HG03159 (cell line): ENCODE results near the gene LMX1B.

ENCODE experiments used
- ATAC-seq: cut with Tn5 transposase; IDR thresholded peaks from one replicate; pipeline ENCODE4 v1.9.1; 2021; ENCODE audit warnings: mild to moderate bottlenecking, moderate library complexity; ENCODE audit not compliant: unreplicated experiment

The LMX1B gene

GRCh38 chr9:126674365-126675146 is 60.8 kb downstream of the LMX1B start:
- no peak for ATAC-seq

DNA sequence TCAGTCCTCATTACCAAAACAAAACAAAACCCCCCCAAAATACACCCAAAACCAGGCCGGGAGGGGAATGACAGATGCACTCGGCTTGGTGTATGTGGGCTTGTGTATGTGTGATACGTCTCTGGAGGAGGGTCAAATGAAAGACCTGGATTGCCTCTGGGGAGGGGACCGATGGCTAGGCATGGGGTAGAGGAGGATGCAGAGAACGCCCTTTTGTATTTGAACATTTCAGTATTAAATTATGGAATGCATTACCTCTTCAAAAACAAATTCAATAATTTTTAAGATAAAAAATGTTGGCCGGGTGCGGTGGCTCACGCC is 61.4 kb downstream of the LMX1B start:
- ATAC-seq = no peak

- ATAC-seq = no peak
These were observed 62.5 kb downstream of the LMX1B start for GRCh38 chr9:126676102-126676684.

GRCh38 chr9:126676685-126677143 is 63.0 kb downstream of the LMX1B start:
- no peak for ATAC-seq

DNA sequence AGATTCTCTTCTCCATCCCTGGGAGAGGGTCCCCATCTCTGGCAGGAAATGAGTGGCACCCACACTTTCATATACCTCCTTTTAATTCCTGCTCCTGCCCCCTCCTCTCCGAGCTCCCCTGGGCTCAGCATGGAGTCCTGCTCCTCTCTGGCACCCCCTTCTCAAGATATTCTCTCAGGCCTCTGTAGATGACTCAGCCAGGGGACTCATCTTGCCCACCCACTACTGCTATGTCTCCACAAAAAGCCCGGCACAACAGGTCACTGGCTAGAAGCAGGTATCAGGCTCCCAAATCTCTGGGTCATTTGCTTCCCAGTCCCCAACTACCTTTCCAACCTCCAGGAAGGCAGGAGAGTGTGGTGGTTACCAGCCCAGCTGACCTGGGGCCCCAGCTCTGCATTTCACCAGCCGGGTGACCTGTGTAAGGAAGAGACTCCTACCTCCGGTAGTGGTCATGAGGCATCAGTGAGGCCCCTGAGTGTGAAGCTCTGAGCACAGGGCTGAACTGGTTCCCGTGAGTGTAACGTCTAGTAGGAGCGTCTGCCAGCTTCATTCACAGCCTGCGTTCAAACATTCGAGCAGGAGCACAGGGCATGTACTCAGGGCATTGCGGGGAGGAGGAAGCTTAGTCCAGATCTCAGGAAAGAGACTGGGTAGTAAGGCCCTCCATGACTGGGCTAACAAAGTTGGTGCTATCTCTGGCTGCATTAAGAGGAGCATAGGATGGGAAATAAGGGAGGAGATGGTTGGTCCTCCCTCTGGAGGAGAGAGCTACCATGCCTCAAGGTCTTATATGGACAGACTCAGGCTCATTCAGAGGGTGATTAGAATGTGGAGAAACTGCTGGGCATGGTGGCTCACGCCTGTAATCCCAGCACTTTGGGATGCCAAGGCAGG is 63.7 kb downstream of the LMX1B start:
- ATAC-seq = no peak

GRCh38 chr9:126678989-126679388 is 65.3 kb downstream of the LMX1B start:
- no peak for ATAC-seq

GRCh38 chr9:126681336-126681735 is 67.6 kb downstream of the LMX1B start:
- no peak for ATAC-seq

DNA sequence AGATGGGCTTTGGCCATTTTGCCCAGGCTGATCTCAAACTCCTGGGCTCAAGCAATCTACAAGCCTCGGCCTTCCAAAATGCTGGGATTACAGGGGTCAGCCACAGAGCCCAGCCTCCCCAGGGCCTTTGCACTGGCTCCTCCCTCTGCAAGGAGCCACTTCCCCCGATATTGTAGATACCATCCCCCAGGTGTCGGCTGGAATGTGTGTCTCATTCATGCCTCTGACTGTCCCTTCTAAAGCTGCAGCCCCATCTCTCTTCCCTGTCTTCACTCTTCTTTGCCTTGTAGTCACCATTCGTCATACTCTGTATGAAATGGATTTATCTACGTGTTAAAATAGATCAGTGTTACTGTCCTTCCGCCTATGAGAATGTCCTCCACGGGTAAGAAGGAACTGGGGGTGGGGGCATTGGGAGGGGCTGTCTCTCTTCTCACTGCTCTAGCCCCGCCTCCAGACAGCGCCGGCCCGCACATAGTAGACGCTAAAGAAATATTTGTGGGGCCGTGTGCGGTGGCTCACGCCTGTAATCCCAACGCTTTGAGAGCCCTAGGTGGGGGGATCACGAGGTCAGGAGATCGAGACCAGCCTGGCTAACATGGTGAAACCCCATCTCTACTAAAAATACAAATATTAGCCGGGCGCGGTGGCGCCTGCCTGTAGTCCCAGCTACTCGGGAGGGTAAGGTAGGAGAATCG is 68.5 kb downstream of the LMX1B start:
- no peak for ATAC-seq

DNA sequence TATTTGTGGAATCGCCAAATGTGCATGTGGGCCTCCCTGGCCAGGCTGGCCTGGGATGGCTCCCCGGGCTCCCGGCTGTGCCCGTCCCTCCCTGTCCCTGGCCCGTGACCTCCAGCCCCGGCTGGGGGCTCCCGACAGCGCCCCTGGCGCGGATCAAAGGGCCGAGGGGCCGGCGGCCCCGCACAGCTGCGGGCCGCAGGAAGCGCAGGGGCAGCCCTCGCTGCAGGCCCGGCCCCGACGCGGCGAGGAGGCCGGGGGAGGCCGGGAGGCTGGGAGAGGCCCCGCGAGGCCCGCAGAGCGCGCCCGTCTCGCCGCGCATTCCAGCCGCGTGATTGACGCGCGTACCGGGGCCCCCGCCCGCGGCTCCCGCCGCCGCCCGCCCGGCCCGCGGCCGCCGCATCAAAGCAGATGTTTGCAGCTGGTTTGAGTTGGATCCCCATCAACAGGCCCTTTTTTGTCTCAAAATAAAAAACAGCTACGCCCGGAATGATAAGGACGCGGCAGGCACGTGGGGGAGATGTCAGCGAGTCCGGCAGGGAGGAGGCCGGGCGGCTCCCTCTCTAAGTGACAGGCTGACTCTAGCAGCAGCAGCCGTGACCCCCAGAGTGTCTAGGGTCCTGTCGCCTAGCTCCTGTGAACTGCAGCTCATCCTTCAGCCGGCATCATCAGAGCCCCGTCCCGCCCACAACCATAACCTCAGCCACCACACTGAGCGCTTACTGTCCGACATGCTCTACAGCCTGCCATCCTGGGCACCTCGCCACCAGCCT is 69.4 kb downstream of the LMX1B start:
- no peak for ATAC-seq

DNA sequence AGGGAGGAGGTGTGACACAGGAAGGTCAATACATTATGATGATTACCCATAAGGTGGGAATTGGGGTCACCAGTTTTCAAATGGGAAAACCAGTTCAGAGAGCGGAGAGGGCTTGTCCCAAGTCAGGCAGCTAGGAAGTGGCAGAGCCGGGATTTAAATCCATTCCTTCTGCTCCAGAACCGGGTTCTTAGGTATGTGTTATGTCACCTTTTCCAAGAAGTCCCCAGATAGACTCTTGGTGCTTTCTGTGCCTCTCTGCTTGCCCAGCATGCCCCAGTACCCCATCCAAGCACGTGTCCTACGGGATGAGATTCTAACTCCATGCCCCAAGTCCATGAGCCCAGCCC is 69.9 kb downstream of the LMX1B start:
- ATAC-seq = no peak

DNA sequence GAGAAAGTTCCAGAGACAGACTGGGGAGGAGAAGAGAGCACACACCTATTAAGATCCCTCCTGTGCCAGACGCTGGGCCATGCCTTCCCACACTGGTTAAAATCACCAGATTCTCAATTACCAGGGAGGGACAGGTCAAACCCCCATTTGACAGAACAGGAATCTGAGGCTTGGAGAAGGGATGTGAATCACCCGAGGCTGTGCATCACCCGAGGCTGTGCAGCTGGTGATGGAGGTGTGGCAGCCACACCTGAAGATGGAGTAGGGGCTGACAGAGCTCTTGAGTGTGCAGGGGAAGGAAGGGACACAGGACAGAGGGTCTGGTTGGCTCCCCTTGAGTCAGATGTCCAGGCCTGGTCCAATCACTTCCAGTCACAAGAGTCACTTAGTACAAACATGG is 70.6 kb downstream of the LMX1B start:
- no peak for ATAC-seq

GRCh38 chr9:126684965-126685465 is 71.3 kb downstream of the LMX1B start:
- ATAC-seq = no peak

- no peak for ATAC-seq
These were observed 74.3 kb downstream of the LMX1B start for GRCh38 chr9:126687930-126688461.

GRCh38 chr9:126688617-126689016 is 74.9 kb downstream of the LMX1B start:
- ATAC-seq = no peak

- no peak for ATAC-seq
These were observed 75.5 kb downstream of the LMX1B start for GRCh38 chr9:126689027-126689825.

- no peak for ATAC-seq
These were observed 76.8 kb downstream of the LMX1B start for GRCh38 chr9:126690431-126691051.

GRCh38 chr9:126692041-126692758 is 78.5 kb downstream of the LMX1B start:
- no peak for ATAC-seq

- ATAC-seq = no peak
These were observed 79.2 kb downstream of the LMX1B start for GRCh38 chr9:126692759-126693427.
